PFSK-1 (cell line): Measurements from ENCODE around the gene TRIM39.

ENCODE experiments used
- FOXP2 ChIP-seq: optimal IDR thresholded peaks from 2 replicates; pipeline ENCODE3; 2011; ENCODE audit warnings: borderline replicate concordance, control low read depth, inconsistent platforms; ENCODE audit not compliant: insufficient read depth; ENCODE audit errors: extremely low read length, extremely low read depth
- POLR2AphosphoS5 ChIP-seq: IDR thresholded peaks from 2 replicates; pipeline ENCODE4 v1.6.1; 2012; ENCODE audit warnings: low read depth, mild to moderate bottlenecking, control low read depth, low read length, moderate library complexity
- REST ChIP-seq, 2 experiments: IDR thresholded peaks; 2 replicates each; pipeline versions ENCODE4 v1.6.1 to v1.8.0; 2011 to 2012; ENCODE audit warnings: low read depth in 2 of 2, low read length in 2 of 2, control low read depth in 1 of 2, inconsistent platforms in 1 of 2, mild to moderate bottlenecking in 1 of 2, moderate library complexity in 1 of 2; ENCODE audit not compliant: insufficient read depth in 1 of 2
- SIN3A ChIP-seq: IDR thresholded peaks from 2 replicates; pipeline ENCODE4 v1.6.1; 2012; ENCODE audit warnings: mild to moderate bottlenecking, low read length, moderate library complexity, borderline replicate concordance; ENCODE audit not compliant: insufficient read depth
- TAF1 ChIP-seq: IDR thresholded peaks from 2 replicates; pipeline ENCODE4 v1.6.1; 2012; ENCODE audit warnings: low read length, control low read depth, borderline replicate concordance; ENCODE audit not compliant: insufficient read depth

DNA sequence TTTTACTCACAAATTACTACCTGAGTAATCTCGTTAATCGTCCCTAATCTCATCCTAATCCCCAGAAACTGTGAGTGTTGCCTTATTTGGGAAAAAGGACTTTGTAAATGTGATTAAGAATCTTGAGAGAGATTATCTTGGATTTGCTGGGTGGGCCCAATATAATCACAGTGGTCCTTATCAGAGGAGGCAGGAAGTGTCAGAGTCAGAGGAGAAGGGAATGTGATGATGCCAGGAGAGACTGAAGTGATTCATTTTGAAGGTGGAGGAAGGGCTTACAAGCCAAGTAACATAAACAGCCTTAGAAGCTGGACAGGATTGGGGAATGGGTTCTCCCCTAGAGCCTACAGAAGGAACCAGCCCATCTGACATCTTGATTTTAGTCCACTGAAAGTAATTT, 34.9 kb downstream of the TRIM39 start:
- TF ChIP-seq POLR2AphosphoS5, result no peak
- TF ChIP-seq TAF1, result no peak
- no peak for TF ChIP-seq REST (IDR thresholded peaks at IDR 0.05; ENCODE audit: insufficient read depth in 1 of 2, low read depth in 2 of 2, low read length in 2 of 2)
- no peak for TF ChIP-seq SIN3A
- no peak for TF ChIP-seq FOXP2
